Mucosa of descending colon (tissue), 3 donors: Measurements from ENCODE around the gene SLC43A1. TPM values are rescaled to one million over a fixed set of nuclear protein-coding genes. Genes with fewer than 3 reads are reported as not detected.
A peak's percentile ranks its signal among the peaks of the same experiment; 100 is the strongest.

Source experiments
- ATAC-seq: fragments of 200-7000 bp; cut with Tn5 transposase; one replicate; pipeline ENCODE4 v1.9.1; 2020; ENCODE audit warnings: mild to moderate bottlenecking, moderate library complexity
- DNase-seq, 3 donors: peaks; one replicate each; pipeline ENCODE4 v3.0.0-alpha.2; 2020
- H3K36me3 ChIP-seq: fragments of 200-600 bp; one replicate; pipeline ENCODE4 v1.8.0; 2021; ENCODE audit warnings: low read depth, mild to moderate bottlenecking
- H3K4me1 ChIP-seq: fragments of 200-600 bp; one replicate; pipeline ENCODE4 v1.8.0; 2021; ENCODE audit warnings: low read depth, mild to moderate bottlenecking
- H3K4me3 ChIP-seq: fragments of 200-600 bp; one replicate; pipeline ENCODE4 v1.8.0; 2021; ENCODE audit warnings: mild to moderate bottlenecking
- H3K9me3 ChIP-seq: fragments of 200-600 bp; one replicate; pipeline ENCODE4 v1.8.0; 2021; ENCODE audit warnings: mild to moderate bottlenecking
- intact Hi-C, 2 donors: fragments of 100-400 bp; cut with DNase I in 1 of 2; cut with micrococcal nuclease in 1 of 2; formaldehyde crosslinking; loops; one replicate each; pipeline versions ENCODE4 v1.11.0 to v1.11.1; 2022; cut with DNase I, micrococcal nuclease
- total RNA-seq, 3 donors: library from RNA; stranded (reverse); fragmentation: NEBNext Ultra II Directional in 2 of 3; extraction: Animal tissue kit (Norgen Biotek cat#: 25700) in 2 of 3; gene quantifications; one replicate each; pipeline versions ENCODE4 v1.2.1 to v1.2.4, GENCODE V29; 2021 to 2023
- TF ChIP-seq, protein P1 (sequence below): fragments of 200-600 bp; IDR thresholded peaks from one replicate; pipeline ENCODE4 v1.8.0; 2022; ENCODE audit warnings: antibody characterized with exemption, mild to moderate bottlenecking
- donor health status: DM: no; HTN: no; CAD: no; lungs with moderate emphysema.
- donor health status: DM: no; HTN: no; CAD: no.
- donor health status: DM: no; HTN: yes; CAD: no.

SLC43A1 gene
- total RNA-seq, 3 donors from 2014 or later: 8.3 to 22.6 (median 9.9) TPM

GRCh38 chr11:57460758-57461749, 54.4 kb downstream of the SLC43A1 start:
- DNase-seq (peak in 1 of 3 donors; percentile 25), ATAC-seq (no peak)
- no peaks in the 10 kb centered on the region for H3K36me3 ChIP-seq
- no peak overlapping the region for H3K4me3 ChIP-seq
- intact Hi-C loops: loop anchor here in 1 of 2 donors (10.0 kb wide), 1 partner anchor 1054 kb away; no protein-coding TSS in a partner anchor
- H3K9me3 ChIP-seq: no peaks in the 10 kb centered on the region
- TF ChIP-seq, protein P1, sequence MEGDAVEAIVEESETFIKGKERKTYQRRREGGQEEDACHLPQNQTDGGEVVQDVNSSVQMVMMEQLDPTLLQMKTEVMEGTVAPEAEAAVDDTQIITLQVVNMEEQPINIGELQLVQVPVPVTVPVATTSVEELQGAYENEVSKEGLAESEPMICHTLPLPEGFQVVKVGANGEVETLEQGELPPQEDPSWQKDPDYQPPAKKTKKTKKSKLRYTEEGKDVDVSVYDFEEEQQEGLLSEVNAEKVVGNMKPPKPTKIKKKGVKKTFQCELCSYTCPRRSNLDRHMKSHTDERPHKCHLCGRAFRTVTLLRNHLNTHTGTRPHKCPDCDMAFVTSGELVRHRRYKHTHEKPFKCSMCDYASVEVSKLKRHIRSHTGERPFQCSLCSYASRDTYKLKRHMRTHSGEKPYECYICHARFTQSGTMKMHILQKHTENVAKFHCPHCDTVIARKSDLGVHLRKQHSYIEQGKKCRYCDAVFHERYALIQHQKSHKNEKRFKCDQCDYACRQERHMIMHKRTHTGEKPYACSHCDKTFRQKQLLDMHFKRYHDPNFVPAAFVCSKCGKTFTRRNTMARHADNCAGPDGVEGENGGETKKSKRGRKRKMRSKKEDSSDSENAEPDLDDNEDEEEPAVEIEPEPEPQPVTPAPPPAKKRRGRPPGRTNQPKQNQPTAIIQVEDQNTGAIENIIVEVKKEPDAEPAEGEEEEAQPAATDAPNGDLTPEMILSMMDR: no peak
- H3K4me1 ChIP-seq: peaks cover 31% of the 10 kb centered on the region

DNA sequence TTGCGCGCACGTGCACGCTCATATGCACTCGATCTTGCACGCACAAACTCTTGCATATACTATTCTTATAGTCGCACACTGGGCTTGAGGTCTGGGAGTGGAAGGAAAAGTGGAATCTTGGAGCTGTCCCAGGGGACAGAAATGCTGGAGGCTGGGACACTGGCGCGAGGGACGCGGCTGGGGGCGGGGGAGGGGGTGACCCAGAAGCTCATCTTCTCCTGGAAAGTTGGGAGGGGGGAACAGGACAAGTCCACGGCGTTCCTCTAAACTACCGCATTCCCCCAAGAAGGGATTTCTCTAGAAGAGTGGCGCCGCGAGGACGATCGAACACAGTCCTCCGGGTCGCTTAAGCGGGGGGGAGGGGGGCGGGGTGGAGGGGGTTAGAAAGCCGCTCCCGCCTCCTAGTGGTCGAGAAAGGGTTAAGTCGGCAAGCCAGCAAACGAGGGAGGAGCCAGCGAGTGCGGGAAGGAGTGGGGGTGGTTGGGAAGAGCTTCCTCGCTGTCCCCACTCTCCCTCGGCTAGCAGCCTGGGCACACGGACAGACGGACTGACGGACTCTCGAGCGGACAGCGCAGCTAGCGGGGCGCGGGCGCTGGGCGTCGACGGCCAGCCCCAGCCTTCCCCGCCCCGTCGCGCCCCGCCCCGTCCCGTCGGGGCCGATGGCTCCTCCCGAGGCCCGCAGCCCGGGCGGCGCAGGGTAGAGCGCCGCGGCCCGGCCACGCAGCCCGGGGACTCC, 55.3 kb downstream of the SLC43A1 start, which contains the start of gene RTN4RL2:
TSS of gene RTN4RL2 (plus strand) at position 507 of the 736 bp plus-strand sequence. CDS start 338 bp downstream, outside the sequence.
- H3K4me3 ChIP-seq: no peak within 1 kb of the TSS
- DNase-seq: peak in 2 of 3 donors; percentile 35 to 61
- peaks cover 31% of the 10 kb centered on the region for H3K4me1 ChIP-seq
- intact Hi-C loops: loop anchor here in 1 of 2 donors (10.0 kb wide), 1 partner anchor 1055 kb away; no protein-coding TSS in a partner anchor
- no peaks in the 10 kb centered on the region for H3K36me3 ChIP-seq
- no peaks in the 10 kb centered on the region for H3K9me3 ChIP-seq
- TF ChIP-seq, protein P1: no peak
- ATAC-seq: peak; percentile 66

- Histone ChIP-seq H3K36me3 (no peaks in the 10 kb centered on the region), H3K9me3 (no peaks in the 10 kb centered on the region), H3K4me3 (no peak overlapping the region), H3K4me1 (peaks cover 31% of the 10 kb centered on the region)
- TF ChIP-seq, protein P1: no peak
- ATAC-seq (peak; percentile 8), DNase-seq (peak in 2 of 3 donors; percentile 48 to 52)
- intact Hi-C loops: loop anchor here (5.0 to 10.0 kb wide), 2 partner anchors 68 to 1055 kb away; no protein-coding TSS in a partner anchor
Observed at GRCh38 chr11:57459164-57460021, 56.1 kb downstream of the SLC43A1 start.

- peak; percentile 51 for ATAC-seq
- DNase-seq: peak; percentile 58 to 74 (median 70)
- no peaks in the 10 kb centered on the region for H3K36me3 ChIP-seq
- TF ChIP-seq, protein P1: peak; percentile 57
- peaks cover 31% of the 10 kb centered on the region for H3K4me1 ChIP-seq
- no peak overlapping the region for H3K4me3 ChIP-seq
- intact Hi-C loops: loop anchor here in 1 of 2 donors (5.0 kb wide), 1 partner anchor 69 kb away; no protein-coding TSS in a partner anchor
- no peaks in the 10 kb centered on the region for H3K9me3 ChIP-seq
Observed at GRCh38 chr11:57458410-57459163, 56.9 kb downstream of the SLC43A1 start.
